ENCODE results near the gene EML4. TPM values are rescaled to one million over a fixed set of nuclear protein-coding genes. Genes with fewer than 3 reads are reported as not detected.

EML4 gene
- polyA plus RNA-seq, 1 donor (not counting 4 experiments of a cell fraction or from before 2014, with no cell fraction given): 36.4 TPM

DNA sequence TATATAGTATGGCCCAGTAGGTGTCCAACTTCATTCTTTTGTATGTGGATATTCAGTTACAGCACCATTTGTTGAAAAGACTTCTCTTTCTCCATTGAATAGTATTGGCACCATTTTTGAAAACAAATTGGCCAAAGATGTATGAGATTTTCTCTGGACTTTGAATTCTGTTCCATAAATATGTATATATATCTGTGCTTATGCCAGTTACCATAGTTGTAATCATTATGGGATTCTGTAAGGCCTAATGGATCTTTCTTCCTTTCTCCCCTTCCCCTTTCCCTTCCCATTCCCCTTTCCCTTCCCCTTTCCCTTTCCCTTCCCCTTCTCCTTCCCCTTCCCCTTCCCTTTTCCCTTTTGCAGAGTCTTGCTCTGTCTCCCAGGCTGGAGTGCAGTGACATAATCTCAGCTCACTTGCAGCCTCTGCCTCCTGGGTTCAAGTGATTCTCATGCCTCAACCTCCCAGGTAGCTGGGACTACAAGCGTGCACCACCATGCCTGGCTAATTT, 140.9 kb downstream of the EML4 start:
- no peak for TF ChIP-seq EZH2 (IDR thresholded peaks at IDR 0.05; ENCODE audit: low read length)
- TF ChIP-seq, protein P1, sequence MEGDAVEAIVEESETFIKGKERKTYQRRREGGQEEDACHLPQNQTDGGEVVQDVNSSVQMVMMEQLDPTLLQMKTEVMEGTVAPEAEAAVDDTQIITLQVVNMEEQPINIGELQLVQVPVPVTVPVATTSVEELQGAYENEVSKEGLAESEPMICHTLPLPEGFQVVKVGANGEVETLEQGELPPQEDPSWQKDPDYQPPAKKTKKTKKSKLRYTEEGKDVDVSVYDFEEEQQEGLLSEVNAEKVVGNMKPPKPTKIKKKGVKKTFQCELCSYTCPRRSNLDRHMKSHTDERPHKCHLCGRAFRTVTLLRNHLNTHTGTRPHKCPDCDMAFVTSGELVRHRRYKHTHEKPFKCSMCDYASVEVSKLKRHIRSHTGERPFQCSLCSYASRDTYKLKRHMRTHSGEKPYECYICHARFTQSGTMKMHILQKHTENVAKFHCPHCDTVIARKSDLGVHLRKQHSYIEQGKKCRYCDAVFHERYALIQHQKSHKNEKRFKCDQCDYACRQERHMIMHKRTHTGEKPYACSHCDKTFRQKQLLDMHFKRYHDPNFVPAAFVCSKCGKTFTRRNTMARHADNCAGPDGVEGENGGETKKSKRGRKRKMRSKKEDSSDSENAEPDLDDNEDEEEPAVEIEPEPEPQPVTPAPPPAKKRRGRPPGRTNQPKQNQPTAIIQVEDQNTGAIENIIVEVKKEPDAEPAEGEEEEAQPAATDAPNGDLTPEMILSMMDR (optimal IDR thresholded peaks at IDR 0.05 in 1 of 3, IDR thresholded peaks at IDR 0.05 in 1 of 3, conservative IDR thresholded peaks at IDR 0.05 in 1 of 3; ENCODE audit: extremely low read depth in 1 of 3, insufficient read depth in 2 of 3, low read length in 3 of 3): no peak
- Histone ChIP-seq H3K9me1 (ENCODE audit: control insufficient read depth, extremely low read depth, insufficient read depth, low read length) (no peaks in the 10 kb centered on the region), H3K4me2 (ENCODE audit: control insufficient read depth, extremely low read depth, insufficient read depth, low read depth, low read length) (no peak overlapping the region), H3K36me3 (ENCODE audit: control insufficient read depth in 2 of 2, extremely low read depth in 1 of 2, insufficient read depth in 2 of 2, low read length in 2 of 2) (no peaks in the 10 kb centered on the region), H4K20me1 (ENCODE audit: control insufficient read depth, extremely low read depth, insufficient read depth, low read length) (no peaks in the 10 kb centered on the region), H3K9me3 (ENCODE audit: control insufficient read depth, low read depth, low read length) (no peaks in the 10 kb centered on the region), H3K79me2 (ENCODE audit: control insufficient read depth, insufficient read depth, low read length) (no peaks in the 10 kb centered on the region), H3K4me3 (ENCODE audit: control insufficient read depth in 2 of 3, extremely low read depth in 1 of 3, insufficient read depth in 2 of 3, low read depth in 1 of 3, low read length in 3 of 3) (no peak overlapping the region), H3K9ac (ENCODE audit: control insufficient read depth, extremely low read depth, insufficient read depth, low read length) (no peak overlapping the region), H3K27ac (ENCODE audit: control insufficient read depth, insufficient read depth, low read length) (no peak overlapping the region), H3K4me1 (ENCODE audit: control insufficient read depth, extremely low read depth, insufficient read depth, low read length) (peaks cover 9% of the 10 kb centered on the region), H3K27me3 (ENCODE audit: control insufficient read depth, extremely low read depth, insufficient read depth, low read length) (no peaks in the 10 kb centered on the region), H2AFZ (ENCODE audit: control insufficient read depth, low read length) (no peak overlapping the region)
- dilution Hi-C loops (cut with MboI; ENCODE audit: extremely low pct_ligation_motif_present, low sequenced_read_pairs): no loop called here
- no peak for FAIRE-seq
- DNase-seq (ENCODE audit: low read depth, low spot score): no peak

DNA sequence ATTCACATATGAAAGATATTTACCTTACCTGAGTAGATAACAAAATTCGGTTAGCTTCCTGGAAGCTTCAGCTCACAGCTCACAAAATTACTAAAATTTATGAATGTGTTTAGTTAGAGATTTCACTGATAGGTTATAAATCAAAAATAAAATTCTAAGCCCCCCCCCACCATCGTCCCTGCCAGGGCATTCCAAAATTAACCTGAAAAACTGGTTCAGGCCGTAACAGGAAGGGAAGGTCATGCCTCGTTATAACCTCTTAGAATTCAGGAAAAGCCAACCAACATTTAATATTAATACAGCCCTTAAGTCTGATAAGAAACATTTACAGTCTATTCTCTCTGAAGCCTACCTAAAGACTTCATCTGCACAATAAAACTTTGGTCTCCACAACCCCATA, 143.0 kb downstream of the EML4 start:
- Histone ChIP-seq H3K4me1 (ENCODE audit: control insufficient read depth, extremely low read depth, insufficient read depth, low read length) (peaks cover 17% of the 10 kb centered on the region), H4K20me1 (ENCODE audit: control insufficient read depth, extremely low read depth, insufficient read depth, low read length) (no peaks in the 10 kb centered on the region), H3K27me3 (ENCODE audit: control insufficient read depth, extremely low read depth, insufficient read depth, low read length) (no peaks in the 10 kb centered on the region), H3K4me2 (ENCODE audit: control insufficient read depth, extremely low read depth, insufficient read depth, low read depth, low read length) (no peak overlapping the region), H3K4me3 (ENCODE audit: control insufficient read depth in 2 of 3, extremely low read depth in 1 of 3, insufficient read depth in 2 of 3, low read depth in 1 of 3, low read length in 3 of 3) (no peak overlapping the region), H3K9me3 (ENCODE audit: control insufficient read depth, low read depth, low read length) (no peaks in the 10 kb centered on the region), H3K27ac (ENCODE audit: control insufficient read depth, insufficient read depth, low read length) (no peak overlapping the region), H2AFZ (ENCODE audit: control insufficient read depth, low read length) (no peak overlapping the region), H3K9ac (ENCODE audit: control insufficient read depth, extremely low read depth, insufficient read depth, low read length) (no peak overlapping the region), H3K79me2 (ENCODE audit: control insufficient read depth, insufficient read depth, low read length) (no peaks in the 10 kb centered on the region), H3K36me3 (ENCODE audit: control insufficient read depth in 2 of 2, extremely low read depth in 1 of 2, insufficient read depth in 2 of 2, low read length in 2 of 2) (no peaks in the 10 kb centered on the region), H3K9me1 (ENCODE audit: control insufficient read depth, extremely low read depth, insufficient read depth, low read length) (no peaks in the 10 kb centered on the region)
- TF ChIP-seq, protein P1 (optimal IDR thresholded peaks at IDR 0.05 in 1 of 3, IDR thresholded peaks at IDR 0.05 in 1 of 3, conservative IDR thresholded peaks at IDR 0.05 in 1 of 3; ENCODE audit: extremely low read depth in 1 of 3, insufficient read depth in 2 of 3, low read length in 3 of 3): no peak
- no peak for TF ChIP-seq EZH2 (IDR thresholded peaks at IDR 0.05; ENCODE audit: low read length)
- dilution Hi-C loops (cut with MboI; ENCODE audit: extremely low pct_ligation_motif_present, low sequenced_read_pairs): no loop called here
- FAIRE-seq: no peak
- no peak for DNase-seq (ENCODE audit: low read depth, low spot score)

Data from keratinocyte (primary cell).